Bone marrow (tissue), 2 donors: Measurements from ENCODE around the gene CDK19.

ENCODE experiments used
- DNase-seq, 2 donors: peaks; one replicate each; lab custom pipeline; 2025; lab: John Stamatoyannopoulos, UW

Gene CDK19

DNA sequence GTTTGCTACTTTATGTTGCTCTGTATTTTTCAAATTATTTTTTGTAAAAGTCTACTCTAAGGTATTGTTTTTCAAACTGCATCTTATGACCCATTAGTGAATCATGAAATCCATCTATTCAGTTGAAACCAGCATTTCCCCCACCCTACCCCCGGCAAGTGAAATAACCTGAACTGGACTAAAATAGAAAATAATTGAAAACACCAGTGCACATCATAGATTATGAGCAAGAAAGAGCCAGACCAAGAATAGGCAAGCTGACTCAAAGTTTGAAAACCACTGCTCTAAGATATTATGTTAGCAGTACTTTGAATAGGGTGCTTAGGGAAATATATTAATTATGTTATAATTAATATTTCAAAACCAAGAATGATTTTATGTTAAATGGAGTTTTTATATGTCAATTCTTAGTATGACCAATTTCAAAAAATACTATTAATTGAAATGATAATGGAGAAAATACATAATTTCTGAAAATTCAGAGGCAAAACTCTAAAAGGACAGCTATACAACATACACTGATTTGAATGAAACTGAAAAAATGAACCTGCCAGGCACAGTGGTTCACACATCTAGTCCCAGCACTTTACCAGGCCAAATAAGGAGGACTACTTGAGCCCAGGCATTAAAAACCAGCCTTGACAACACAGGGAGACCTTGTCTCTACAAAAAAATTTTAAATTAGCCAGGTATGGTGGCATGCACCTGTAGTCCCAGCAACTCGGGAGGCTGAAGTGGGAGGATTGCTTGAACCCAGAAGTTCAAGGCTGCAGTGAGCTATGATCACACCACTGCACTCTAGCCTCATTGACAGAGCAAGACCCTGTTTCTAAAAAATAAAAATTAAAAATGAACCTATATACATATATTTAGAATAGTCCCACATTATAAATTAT, 112.0 kb downstream of the CDK19 start:
- DNase-seq = no peak

DNA sequence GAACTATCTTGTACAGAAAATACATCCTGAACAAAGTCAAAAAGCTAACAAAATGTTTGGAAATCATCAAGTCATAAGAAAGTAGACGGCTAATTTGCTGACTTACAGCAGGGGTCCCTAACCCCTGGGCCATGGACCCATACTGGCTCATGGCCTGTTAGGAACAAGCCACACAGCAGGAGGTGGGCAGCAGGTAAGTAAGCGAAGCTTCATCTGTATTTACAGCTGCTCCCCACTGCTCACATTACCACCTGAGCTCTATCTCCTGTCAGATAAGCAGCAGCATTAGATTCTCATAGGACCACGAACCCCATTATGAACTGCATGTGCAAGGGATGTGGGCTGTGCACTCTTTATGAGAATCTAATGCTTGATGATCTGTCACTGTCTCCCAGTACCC, 115.5 kb downstream of the CDK19 start:
- DNase-seq = no peak

DNA sequence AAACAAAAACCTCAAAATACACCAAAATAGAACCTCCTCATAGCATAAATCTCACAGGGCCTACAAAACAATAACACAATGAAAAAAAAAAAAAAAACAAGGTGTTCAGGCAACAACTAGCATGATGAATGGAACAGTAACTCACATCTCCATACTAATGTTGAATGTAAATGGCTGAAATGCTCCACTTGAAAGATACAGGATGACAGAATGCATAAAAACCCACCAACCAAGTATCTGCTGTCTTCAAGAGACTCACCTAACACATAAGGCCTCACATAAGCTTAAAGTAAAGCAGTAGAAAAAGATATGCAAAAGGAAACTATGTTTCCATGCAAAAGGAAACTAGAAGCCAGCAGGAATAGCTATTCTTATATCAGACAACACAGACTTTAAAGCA, 121.3 kb downstream of the CDK19 start:
- DNase-seq = no peak

DNA sequence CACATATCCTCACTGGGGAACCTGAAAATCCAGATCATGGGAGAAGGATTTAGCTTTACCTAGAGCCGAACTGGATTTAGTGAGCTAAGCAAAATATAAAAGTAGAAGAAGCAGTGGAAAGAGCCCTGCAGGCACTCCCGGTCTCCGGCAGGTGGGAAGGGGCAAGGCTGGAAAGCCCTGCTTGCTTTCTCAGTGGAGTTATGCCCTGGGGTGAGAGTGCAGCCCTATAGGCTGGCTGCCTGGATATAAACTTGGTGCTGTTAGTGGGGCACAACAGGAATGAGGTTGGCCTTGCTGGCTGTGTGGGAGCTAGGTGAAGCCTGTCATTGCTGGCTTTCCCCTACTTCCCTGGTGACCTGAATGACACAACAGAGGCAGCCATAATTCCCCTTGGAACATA, 122.0 kb downstream of the CDK19 start:
- DNase-seq = no peak

DNA sequence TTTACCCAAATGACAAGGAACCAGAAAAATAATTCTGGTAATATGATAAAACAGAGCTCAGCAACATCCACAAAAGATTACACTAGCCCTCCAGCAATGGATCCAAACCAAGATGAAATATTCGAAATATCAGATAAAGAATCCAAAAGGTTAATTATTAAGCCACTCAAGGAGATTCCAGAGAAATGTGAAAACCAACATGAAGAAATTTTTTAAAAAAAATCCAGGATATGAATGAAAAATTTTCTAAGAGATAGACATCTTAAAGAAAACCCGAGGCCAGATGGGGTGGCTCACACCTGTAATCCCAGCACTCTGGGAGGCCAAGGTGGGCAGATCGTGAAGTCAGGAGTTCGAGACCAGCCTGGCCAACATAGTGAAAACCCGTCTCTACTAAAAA, 124.4 kb downstream of the CDK19 start:
- no peak for DNase-seq

DNA sequence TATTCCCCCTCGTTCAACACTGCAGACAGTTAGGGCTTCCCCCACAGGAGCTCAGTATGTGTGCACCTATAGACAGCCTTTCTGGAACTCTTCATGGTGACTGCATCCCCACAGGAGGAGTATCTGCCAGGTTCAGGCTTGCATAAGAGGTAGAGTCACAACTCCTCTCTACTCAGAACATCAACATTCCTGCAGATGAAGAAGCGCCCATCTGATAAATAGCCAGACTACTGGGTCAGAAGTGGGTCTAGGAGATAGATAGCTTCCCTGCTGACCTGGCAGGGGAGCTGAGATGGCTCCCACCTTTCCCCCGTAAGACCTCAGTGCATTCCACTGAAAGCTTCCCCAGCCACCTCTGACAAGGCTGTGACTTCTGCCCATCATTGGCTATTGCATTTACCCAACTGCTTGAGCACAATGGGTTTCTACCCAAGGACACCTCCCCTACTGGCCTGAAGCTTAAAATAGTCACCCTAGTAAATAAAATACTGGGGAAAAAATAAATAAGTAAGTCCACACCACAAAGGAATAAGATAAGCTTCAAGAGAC, 125.1 kb downstream of the CDK19 start:
- DNase-seq = no peak

DNA sequence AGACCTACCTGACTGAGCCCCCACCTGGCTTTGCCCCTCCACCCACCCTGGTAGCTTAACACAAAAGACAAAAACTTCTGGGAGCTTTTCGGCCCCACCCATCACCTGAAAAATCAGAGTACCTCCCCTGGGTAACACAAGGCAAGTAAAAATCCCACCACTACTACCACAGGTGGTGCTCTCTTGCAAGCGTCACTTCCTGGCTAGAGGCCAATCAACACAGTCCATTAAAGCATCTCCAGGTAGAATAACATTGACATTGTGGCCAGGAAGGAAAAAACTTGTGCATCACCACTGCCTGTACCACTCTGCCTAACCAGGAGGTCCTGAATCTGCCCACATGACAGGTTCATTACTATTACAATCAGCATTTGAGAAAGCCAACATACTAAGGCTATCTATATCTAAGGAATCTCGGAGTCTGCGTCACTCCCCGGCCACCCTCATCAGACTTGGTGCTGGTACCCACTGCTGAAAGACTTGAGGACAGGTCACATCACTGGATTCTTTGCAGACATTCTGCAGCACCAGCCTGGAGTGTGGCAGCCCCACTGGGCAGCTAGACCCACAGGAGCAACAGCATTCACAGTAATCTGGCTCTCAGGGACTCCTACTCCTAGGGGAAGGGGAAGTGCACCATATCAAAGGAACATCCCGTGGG, 125.9 kb downstream of the CDK19 start:
- DNase-seq = no peak

DNA sequence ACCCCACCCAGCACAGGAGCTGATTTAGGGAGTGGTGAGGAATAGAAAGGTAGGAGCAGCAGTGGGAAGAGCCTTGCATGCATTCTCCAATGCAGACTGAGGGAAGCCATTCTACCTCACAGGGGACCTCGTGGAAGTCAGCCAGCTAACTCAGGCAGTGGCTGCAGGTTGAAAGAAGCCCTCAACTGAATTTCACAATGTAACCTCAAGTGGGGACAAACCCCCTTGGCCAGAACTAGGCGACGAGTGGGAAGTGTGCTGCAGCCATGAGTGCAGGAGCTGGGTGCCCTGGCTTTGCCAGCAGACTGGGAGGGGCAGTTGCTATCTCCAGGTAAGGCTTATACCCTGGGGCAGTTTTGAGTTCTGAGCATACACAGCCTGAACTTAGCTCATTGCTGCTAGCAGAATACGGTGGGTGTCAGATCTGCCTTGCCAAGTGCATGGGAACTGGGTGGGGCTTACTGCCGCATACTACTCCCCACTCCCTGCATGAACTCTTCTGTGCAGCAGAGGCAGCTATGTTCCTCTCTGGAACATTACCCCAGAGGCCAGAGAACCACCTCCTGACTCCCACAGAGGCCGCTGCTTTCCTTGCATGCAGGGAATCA, 126.5 kb downstream of the CDK19 start:
- no peak for DNase-seq

DNA sequence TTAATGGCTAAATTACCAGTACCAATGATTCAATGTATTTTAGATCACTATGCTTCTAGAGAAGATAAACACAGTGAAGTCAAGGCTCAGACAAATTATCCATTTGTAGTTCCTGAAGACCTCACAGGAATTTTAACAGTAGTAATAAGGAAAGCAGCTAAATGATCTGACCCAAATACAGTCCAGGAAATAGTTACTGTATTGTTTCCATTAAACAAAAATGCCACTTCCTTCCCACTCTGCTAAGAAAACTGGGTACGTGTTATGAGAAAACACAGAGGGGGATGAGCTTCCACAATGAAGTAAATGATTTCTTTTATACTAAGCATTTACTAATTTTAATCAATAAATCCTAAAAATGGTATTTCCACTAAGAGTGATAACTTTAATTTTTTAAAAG, 127.9 kb downstream of the CDK19 start:
- no peak for DNase-seq

DNA sequence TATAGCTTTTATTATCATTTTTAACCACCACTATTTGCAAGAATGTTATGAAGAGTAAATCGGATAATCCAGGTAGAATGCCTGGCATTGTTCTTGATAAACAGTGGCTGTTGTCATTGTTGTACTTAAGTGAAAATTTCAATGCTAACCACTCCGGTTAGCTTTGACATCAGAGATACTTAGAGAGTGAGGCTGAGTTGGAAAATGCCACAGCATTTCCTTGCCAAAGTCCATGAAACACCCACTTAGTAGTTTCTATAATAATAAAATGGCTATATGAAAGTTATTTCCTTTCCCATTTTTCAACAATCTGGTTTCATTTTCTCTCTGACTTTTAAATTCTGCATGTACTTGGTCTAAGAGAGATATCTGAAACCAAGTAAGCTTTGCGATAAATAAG, 132.0 kb downstream of the CDK19 start:
- DNase-seq = no peak

DNA sequence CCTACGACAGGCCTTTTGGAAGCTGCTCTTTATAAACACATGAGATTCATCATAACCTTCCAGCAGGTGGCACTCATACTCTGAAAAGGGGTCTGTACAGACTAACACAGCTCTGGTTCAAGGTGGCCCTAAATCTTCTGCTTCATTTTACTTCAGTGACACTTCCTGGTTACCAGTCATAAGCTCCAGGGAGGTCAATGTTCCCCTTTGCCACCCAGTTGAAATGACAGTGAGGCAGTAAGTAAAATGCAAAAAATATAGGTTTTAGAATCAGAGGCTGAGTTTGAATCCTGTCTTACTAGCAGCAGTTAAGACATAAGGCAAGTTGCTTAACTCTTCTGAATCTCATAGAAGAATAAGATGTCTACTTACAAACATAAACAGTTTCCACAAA, 132.8 kb downstream of the CDK19 start:
- DNase-seq = peak in 1 of 2 donors; percentile 96

DNA sequence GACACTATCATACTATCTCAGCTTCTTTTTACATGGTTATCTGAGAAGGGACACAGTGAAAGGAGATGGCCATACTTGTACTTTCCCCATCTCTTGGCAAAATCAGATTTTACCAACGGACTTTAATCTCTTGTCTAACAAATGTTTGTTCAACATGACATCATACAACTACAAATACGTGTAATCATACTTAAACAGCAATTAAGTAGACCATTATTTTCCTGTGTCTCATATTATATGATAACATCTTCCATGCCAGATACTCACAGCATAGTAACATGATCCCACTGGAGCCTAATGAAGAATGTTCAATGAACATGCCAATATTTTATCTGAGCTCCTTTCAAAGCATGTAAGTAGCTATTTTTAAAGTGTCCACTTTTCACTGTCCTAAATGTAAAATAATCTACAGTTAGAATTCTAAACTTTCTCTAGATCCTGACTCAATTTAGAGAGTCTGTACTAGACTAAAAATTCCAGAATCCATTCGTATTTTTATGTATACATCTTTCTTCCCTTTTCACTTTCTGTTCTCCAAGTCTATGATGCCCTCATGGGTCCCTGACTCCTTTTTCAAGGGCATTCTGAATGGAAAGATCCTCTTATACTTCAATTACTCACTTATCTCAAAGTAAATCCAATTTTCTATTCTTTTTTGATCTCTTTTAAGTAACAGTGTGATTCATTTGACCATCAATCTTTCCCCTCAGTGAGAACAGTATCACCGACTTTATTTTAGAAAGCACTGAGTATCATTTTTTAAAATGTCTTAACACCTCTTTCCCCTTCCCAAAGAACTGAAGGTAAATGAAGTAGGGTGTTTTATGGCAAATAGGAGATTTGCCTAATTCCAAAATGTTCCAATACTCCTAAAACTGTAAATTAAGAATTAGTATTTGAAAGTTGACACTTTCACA, 133.5 kb downstream of the CDK19 start:
- no peak for DNase-seq

DNA sequence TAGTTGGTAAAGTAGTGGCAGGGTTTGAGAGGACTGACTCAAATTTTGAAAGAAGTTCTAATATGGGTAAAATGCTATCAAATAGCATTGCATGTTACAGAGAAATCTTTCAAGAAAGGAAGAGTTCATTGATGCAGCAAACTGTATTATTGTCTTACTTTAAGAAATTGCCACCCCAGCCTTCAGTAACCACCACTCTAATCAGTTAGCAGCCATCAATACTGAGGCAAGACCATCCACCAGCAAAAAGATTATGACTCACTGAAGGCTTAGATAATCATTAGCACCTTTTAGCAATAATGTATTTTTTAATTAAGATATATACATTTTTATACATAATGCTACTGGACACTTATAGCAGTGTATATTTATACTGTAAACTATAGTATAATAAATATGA, 138.9 kb downstream of the CDK19 start:
- DNase-seq = no peak

DNA sequence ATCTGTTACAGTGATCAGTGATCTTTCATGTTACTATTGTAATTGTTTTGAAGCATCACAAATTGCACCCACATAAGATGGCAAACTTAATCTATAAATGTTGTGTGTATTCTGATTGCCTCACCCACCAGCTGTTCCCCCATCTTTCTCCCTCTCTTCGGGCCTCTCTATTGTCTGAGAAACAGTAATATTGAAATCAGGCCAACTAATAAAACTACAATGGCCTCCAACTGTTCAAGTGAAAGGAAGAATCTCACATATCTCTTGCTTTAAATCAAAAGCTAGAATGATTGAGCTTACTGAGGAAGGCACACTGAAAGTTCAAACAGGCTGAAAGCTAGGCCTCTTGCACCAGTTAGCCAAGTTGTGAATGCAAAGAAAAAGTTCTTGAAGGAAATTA, 141.2 kb downstream of the CDK19 start:
- no peak for DNase-seq

DNA sequence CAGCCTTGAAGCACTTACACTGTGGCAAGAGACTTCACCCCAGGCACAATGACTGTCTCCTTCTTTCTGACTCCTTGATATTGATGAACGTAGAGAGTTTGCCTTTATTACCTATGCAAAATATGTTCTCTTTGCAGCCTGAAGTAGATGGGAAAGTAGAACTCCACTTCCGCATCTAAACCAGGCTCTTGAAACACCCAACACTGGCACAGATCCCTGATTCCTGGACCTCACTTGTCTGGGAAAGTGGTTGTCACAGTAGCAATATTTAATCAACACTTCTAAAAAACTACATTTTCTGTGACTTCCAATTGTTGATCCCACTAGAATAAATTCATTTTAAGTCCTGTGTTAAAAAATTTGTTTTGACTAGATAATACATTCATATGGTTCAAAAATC, 143.1 kb downstream of the CDK19 start:
- no peak for DNase-seq

DNA sequence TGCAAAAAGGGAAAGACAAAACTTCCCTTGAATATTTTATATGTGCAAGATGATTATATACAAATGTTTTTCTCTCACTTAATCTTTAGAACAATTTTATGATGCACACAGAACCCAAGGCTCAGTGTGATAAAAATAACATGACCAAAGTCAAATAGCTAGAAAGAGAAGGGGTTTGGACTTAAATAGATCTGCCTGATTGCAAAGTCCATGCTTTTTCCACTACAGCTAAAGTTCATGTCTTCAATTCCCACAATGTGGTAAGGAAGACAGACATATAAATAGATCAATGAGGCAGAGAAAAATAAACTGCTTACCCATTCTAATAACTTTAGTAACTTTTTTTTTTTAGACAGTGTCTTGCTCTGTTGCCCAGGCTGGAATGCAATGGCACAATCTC, 143.8 kb downstream of the CDK19 start:
- DNase-seq = no peak

DNA sequence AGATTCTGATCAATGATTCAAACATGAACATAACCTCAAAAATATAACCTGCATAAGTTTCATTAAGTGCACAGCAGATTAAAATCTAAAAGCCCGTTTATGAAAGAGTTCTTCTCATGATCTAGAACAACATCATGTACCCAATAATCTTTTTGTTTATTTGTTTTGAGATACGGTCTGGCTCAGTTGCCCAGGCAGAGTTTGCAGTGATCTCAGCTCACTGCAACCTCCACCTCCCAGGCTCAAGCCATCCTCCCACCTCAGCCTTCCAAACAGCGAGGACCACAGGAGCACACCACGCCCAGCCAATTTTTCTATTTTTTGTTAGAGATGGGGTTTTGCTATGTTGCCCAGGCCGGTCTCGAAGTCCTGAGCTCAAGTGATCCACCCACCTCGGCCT, 149.7 kb downstream of the CDK19 start:
- DNase-seq = no peak

DNA sequence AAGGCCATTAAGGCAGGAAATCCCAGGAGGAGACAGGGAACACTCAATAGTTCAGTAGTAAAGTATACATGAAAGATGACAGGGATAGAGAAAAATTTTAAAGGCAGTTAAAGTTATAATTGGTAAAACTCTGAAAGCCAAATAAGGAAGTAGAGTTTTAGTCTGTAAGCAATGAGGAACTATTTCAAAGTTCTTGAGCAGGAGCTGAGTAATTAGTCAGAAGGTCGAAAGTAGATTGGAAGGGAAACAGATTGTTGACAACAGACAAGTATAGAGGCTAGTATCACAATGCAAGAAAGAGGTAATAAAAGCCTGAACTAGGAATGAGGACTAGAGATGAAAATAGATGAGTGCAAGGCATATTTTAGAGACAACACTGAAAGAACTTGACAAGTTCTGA, 150.3 kb downstream of the CDK19 start:
- peak in 1 of 2 donors; percentile 97 for DNase-seq

DNA sequence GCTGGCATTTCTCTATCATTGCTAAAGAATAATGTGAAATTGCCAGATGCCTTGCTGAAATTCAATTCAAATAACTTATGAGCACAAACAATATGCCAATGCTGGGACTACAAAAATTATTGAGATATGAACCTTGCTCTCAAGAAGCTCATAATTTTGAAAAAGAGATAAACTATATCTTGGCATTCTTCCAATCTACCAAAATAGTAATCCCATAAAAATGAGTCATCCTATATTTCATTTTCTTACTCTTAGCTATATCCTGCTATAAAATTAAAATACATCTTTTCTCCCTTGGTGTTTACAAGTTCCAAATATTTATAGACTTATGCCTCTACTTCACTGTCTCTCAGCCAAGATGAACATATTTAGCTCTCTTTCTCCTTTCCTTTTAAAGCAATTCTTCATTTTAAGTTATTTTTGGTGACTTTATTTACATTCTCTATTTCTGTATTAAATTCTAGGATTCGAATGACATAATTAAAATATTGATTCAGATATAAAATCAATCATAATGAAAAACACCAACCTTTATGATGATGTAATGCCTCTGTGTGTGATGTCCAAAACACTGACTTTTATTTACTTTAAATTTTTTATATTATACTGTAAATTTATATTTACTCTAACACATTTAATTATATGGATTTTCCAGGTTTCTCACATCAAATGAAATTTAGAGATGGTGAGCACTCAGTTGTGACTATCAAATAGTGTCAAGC, 152.6 kb downstream of the CDK19 start:
- no peak for DNase-seq

DNA sequence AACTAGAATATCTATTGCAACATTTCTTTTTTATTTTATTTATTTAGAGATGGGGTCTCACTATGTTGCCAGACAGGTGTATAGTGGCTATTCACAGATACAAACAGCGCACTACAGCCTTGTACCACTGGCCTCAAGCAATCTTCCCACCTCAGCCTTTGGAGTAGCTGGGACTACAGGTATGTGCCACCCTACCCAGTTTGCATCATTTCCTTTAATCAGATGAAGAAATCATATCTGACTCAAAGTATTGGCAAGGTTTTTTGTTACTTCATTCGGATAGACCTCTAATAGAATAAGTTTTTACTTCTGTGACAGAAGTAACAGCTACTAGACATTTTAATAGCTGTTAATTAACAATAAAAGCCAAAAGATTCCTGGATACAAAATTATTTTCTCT, 153.9 kb downstream of the CDK19 start:
- no peak for DNase-seq

DNA sequence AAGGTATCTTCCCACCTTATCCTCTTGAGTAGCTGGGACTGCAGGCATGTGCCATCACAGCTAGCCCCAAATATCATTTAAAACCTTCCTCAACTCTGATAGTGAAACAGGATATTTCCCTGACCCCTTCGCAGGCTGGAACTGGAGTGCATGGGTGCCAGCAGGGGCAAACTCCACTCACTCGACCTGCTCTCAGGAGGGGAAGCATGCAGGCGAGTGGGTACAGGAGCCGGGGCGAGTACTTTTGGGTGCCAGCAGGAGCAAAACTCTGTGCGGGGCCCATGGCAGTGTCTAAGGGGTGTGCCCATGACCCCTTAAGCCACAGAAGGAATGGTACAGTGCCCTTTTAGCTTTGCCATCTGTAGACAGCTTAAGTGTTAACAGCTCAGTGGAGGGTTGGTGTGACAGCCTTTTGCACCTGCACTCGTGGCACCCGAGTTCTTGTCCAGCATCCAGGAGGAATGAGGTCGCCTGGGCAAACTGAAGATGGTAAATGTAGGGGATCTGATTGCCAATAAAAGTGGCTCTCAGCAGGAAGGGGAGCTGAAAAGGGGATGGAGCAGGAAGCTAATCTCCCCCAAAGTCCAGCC, 155.1 kb downstream of the CDK19 start:
- no peak for DNase-seq
